K562 (cell line): ENCODE results near the gene FAM53C. TPM values are rescaled to one million over a fixed set of nuclear protein-coding genes. Genes with fewer than 3 reads are reported as not detected.

Experiments used
- BCL6 ChIP-seq: fragments of 250-450 bp; sonication (Bioruptor Pico); IDR thresholded peaks from 2 replicates; pipeline ENCODE4 v1.4.0; 2020
- CREB3L1 ChIP-seq: fragments of 450-650 bp; IDR thresholded peaks from 2 replicates; pipeline ENCODE4 v1.6.1; 2014; ENCODE audit warnings: low read depth, mild to moderate bottlenecking, moderate library complexity, borderline replicate concordance
- CREM ChIP-seq: IDR thresholded peaks from 2 replicates; pipeline ENCODE4 v1.6.1; 2014; ENCODE audit warnings: antibody characterized with exemption, low read depth
- DDX20 ChIP-seq: fragments of 450-650 bp; IDR thresholded peaks from 2 replicates; pipeline ENCODE4 v1.6.1; 2016; ENCODE audit warnings: missing genetic modification characterization, low read depth, mild to moderate bottlenecking, missing compliant biosample characterization, moderate library complexity
- FOS ChIP-seq: IDR thresholded peaks from 3 replicates; pipeline ENCODE4 v1.6.1; 2011; ENCODE audit not compliant: insufficient read length; ENCODE audit errors: extremely low read depth
- HDAC3 ChIP-seq: fragments of 450-650 bp; IDR thresholded peaks from 2 replicates; pipeline ENCODE4 v1.6.1; 2018; ENCODE audit warnings: borderline replicate concordance, mild to moderate bottlenecking, moderate library complexity; ENCODE audit not compliant: partially characterized antibody
- ILK ChIP-seq: fragments of 450-650 bp; IDR thresholded peaks from 2 replicates; pipeline ENCODE4 v1.6.1; 2016; ENCODE audit warnings: missing genetic modification characterization, low read depth, mild to moderate bottlenecking, missing compliant biosample characterization, moderate library complexity, borderline replicate concordance
- PKNOX1 ChIP-seq: fragments of 450-650 bp; IDR thresholded peaks from 2 replicates; pipeline ENCODE4 v1.6.1; 2016
- POLR2AphosphoS5 ChIP-seq: IDR thresholded peaks from 2 replicates; pipeline ENCODE4 v1.6.1; 2011; ENCODE audit warnings: mild to moderate bottlenecking, low read depth, low read length, moderate library complexity; ENCODE audit not compliant: control insufficient read depth, insufficient read depth
- POU5F1 ChIP-seq: fragments of 150-350 bp; IDR thresholded peaks from 2 replicates; pipeline ENCODE4 v1.6.1; 2014; ENCODE audit warnings: borderline replicate concordance, low read length, low read depth, mild to moderate bottlenecking; ENCODE audit not compliant: partially characterized antibody
- RBM22 ChIP-seq: fragments of 200-400 bp; formaldehyde crosslinking; IDR thresholded peaks from 2 replicates; pipeline ENCODE4 v1.6.1; 2018; ENCODE audit warnings: low read length, low read depth; ENCODE audit not compliant: poor library complexity, severe bottlenecking
- RERE ChIP-seq: sonication (generic); formaldehyde crosslinking; IDR thresholded peaks from 2 replicates; pipeline ENCODE4 v1.8.0; 2023; ENCODE audit warnings: missing genetic modification reagents, mild to moderate bottlenecking, borderline replicate concordance
- SMARCA4 ChIP-seq: fragments of 450-650 bp; IDR thresholded peaks from 2 replicates; pipeline ENCODE4 v1.6.1; 2016
- SMC3 ChIP-seq: conservative IDR thresholded peaks from 2 replicates; pipeline ENCODE4 v1.6.1; 2011; ENCODE audit warnings: low read depth, low read length, improper control_type of control experiment; ENCODE audit not compliant: insufficient read depth
- THAP7 ChIP-seq: fragments of 250-450 bp; sonication (Bioruptor Pico); IDR thresholded peaks from 2 replicates; pipeline ENCODE4 v1.5.0; 2021
- VEZF1 ChIP-seq: fragments of 200-800 bp; sonication (Bioruptor generic); IDR thresholded peaks from 2 replicates; pipeline ENCODE4 v1.6.1; 2017; ENCODE audit warnings: missing genetic modification characterization, missing compliant biosample characterization
- ZNF12 ChIP-seq: sonication (generic); formaldehyde crosslinking; IDR thresholded peaks from 2 replicates; pipeline ENCODE4 v1.4.0; 2020; ENCODE audit warnings: mild to moderate bottlenecking, missing genetic modification reagents
- ZNF766 ChIP-seq: fragments of 200-800 bp; sonication (Bioruptor generic); conservative IDR thresholded peaks from 2 replicates; pipeline ENCODE4 v1.6.1; 2016; ENCODE audit warnings: missing genetic modification characterization, missing compliant biosample characterization
- polyA plus RNA-seq, 8 experiments: library from polyadenylated mRNA; depleted of rRNA in 4 of 8; stranded (reverse) in 5 of 8; unstranded in 3 of 8; fragments of >200 nt; fragmentation: Nextera tagmentation in 2 of 8; fragmentation: Illumina TruSeq in 1 of 8; extraction: Ambion mirVana in 2 of 8; extraction: Trizol in 1 of 8; gene quantifications; 2 replicates each; pipeline versions ENCODE4 v1.2.1 to v1.2.3, GENCODE V29; 2011 to 2014; ENCODE audit warnings: inconsistent platforms in 1 of 8, missing spikeins in 1 of 8
- total RNA-seq, 7 experiments: library from RNA; depleted of rRNA in 6 of 7; stranded (reverse); fragments of >200 nt in 6 of 7; fragmentation: Illumina TruSeq in 2 of 7; extraction: Trizol in 2 of 7; gene quantifications; 2 replicates each; pipeline versions ENCODE4 v1.2.1 to v1.2.3, GENCODE V29; 2011 to 2021; ENCODE audit warnings: low replicate concordance in 1 of 7

The FAM53C gene
- total and polyA plus RNA-seq, 9 of the 15 experiments (the other 6 are each of a cell fraction or from before 2014, with no cell fraction given): 9.7 to 38.5 (median 25.2) TPM

GRCh38 chr5:138354926-138355378 lies 16.9 kb downstream of the FAM53C start (continued):
- TF ChIP-seq RERE (CRISPR knock-in tag) (no peak), RBM22 (no peak), CREM (0 out of 2 replicates have a peak, but pooled peaks have one; percentile 42), POU5F1 (no peak), SMARCA4 (no peak), PKNOX1 (peak; percentile 97), DDX20 (tag) (no peak), HDAC3 (no peak), ILK (tag) (no peak), BCL6 (no peak), THAP7 (CRISPR knock-in tag) (no peak), POLR2AphosphoS5 (no peak), CREB3L1 (no peak), VEZF1 (CRISPR knock-in tag) (no peak), ZNF766 (CRISPR knock-in tag) (no peak), FOS (peak; percentile 76), SMC3 (no peak), ZNF12 (CRISPR knock-in tag) (no peak)
